ENCODE results near the gene ADAMTS9.

ADAMTS9 gene

DNA sequence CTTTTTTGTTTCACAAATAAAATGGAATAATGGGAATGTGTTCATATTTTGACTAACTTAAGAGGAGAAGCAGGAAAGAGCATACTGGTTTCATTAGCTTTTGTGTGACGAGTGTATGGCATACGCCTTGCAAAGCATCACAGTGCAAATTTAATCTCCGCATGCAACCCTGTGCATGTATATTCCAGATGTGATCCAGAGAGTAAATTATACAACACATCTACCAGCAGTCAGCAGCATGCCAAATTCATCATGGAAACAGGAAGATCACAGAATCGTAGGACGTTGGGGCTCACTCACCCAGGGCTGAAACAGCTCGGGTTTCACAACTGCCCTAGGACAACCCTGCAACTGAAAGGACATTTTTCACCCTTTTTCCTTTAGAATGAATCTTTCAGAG lies 53.4 kb downstream of the ADAMTS9 start:
- DNase-seq (no peak), ATAC-seq (replicated peaks) (no peak)
- H3K4me1 Mint-ChIP-seq (ENCODE audit: low read depth in 2 of 2): no peaks in the 10 kb centered on the region
- H3K9me3 Mint-ChIP-seq: peaks cover 0 to 2% of the 10 kb centered on the region in 2 donors
- no peaks in the 10 kb centered on the region for H3K27me3 Mint-ChIP-seq
- H3K4me3 Mint-ChIP-seq: no peak overlapping the region
- H3K36me3 Mint-ChIP-seq (ENCODE audit: insufficient read depth): no peaks in the 10 kb centered on the region
- no peak overlapping the region for H3K27ac Mint-ChIP-seq

DNA sequence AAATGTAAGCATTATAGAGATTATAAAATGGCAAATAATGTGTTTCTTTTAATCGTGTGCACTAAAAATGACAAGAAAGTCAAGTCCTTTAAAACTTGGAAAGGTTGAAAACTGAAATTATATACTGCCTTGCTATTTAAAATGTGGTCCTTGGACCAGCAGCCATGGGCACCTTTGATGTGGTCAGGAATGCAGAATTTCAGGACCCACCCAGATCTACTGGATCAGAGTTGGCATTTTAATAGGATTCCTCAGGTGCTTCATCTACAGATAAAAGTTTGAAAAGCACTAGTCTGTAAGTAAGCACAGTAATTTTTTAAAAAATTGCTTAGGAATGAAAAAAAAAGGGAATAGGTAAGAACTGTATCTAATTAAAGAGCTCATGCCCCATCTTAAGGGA lies 55.8 kb downstream of the ADAMTS9 start:
- Mint-ChIP-seq H3K27me3 (no peaks in the 10 kb centered on the region), H3K4me1 (ENCODE audit: low read depth in 2 of 2) (no peaks in the 10 kb centered on the region), H3K36me3 (ENCODE audit: insufficient read depth) (no peaks in the 10 kb centered on the region), H3K27ac (no peak overlapping the region), H3K4me3 (no peak overlapping the region), H3K9me3 (peaks cover 0 to 7% of the 10 kb centered on the region in 2 donors)
- DNase-seq: no peak
- no peak for ATAC-seq (replicated peaks)

DNA sequence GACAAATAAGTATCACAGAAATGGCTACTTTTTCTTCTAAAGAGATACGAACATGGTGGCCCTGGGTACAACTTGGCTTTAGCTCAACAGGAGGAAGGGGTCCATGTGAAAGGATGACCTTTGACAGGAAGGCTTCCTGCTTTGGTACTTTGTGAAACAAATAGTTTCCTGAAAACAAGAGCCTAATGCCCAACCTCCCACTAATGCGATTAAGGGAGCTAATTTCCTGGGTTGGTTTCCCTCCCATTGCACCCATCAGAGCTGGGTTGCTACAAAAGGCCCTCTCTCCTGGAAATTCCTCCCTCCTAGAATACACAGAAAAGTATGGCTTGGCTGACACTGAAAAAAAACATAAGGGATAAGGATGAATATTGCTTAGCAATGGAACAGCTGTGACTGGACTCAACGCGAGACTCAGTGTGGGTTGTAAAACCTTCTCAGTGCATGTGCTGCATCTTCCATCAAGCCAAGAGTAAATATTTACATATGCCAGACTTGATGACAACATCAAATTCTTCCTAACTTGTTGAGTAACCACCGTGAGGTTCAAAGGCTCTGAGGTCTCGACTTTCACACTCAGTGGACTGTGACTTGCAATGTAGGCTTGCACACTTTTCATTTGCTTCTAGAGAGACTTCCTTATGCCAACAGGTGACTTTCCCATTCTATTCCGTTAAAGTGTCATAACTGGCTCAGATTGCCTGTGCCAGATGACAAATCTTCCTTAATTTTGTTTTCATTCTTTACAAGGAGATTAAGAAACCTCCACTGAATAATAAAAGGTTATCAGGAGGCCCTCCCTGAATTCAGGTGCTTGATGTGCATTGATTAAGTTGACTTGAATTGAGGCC lies 60.1 kb downstream of the ADAMTS9 start:
- no peak for DNase-seq
- Mint-ChIP-seq H3K27ac (no peak overlapping the region), H3K27me3 (no peaks in the 10 kb centered on the region), H3K4me3 (no peak overlapping the region), H3K36me3 (ENCODE audit: insufficient read depth) (no peaks in the 10 kb centered on the region), H3K4me1 (ENCODE audit: low read depth in 2 of 2) (no peaks in the 10 kb centered on the region), H3K9me3 (peaks cover 0 to 9% of the 10 kb centered on the region in 2 donors)
- no peak for ATAC-seq (replicated peaks)

DNA sequence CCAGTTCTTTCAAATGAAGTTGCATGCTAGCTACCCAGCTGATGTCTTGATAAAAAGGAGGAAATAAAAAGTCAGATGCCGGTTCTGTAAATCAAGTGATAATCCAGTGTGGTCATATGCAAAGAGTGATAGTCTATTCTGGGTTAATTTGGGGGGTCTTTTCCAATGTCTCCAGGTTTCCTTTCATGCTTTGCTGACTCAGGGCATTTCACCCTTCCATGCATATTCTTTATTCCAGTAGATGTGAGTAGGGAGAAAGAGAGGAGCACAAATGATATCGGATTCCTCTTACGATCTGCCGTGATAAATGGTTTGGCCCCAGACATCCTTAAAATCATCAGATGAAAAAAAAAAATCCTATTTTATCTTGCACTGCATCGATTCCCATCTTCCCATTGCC lies 60.8 kb downstream of the ADAMTS9 start:
- no peaks in the 10 kb centered on the region for H3K4me1 Mint-ChIP-seq (ENCODE audit: low read depth in 2 of 2)
- H3K27ac Mint-ChIP-seq: no peak overlapping the region
- no peak for ATAC-seq (replicated peaks)
- peaks cover 0 to 9% of the 10 kb centered on the region in 2 donors for H3K9me3 Mint-ChIP-seq
- no peaks in the 10 kb centered on the region for H3K36me3 Mint-ChIP-seq (ENCODE audit: insufficient read depth)
- DNase-seq: no peak
- H3K27me3 Mint-ChIP-seq: no peaks in the 10 kb centered on the region
- H3K4me3 Mint-ChIP-seq: no peak overlapping the region

GRCh38 chr3:64625381-64625780 lies 62.4 kb downstream of the ADAMTS9 start:
- no peaks in the 10 kb centered on the region for H3K27me3 Mint-ChIP-seq
- DNase-seq: no peak
- H3K27ac Mint-ChIP-seq: no peak overlapping the region
- no peaks in the 10 kb centered on the region for H3K36me3 Mint-ChIP-seq (ENCODE audit: insufficient read depth)
- ATAC-seq (replicated peaks): no peak
- H3K9me3 Mint-ChIP-seq: peaks cover 0 to 9% of the 10 kb centered on the region in 2 donors
- no peaks in the 10 kb centered on the region for H3K4me1 Mint-ChIP-seq (ENCODE audit: low read depth in 2 of 2)
- H3K4me3 Mint-ChIP-seq: no peak overlapping the region

DNA sequence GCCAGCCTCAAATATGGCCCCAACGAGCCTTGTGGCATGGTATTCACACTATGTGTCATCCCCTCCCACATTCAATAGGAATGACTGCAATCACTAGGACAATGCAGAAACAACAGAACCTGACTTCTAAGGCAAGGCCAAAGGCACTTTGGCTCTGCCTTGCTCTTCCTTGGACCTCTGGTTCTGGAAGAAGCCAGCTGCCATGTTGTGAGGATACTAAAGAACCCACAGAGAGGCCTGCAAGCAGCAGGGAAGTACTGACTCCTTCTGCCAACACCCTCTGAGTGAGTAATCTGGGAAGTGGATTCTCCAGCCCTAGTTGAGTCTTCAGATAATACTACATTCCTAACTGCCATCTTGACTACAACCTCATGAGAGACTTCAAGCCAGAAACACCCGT lies 64.7 kb downstream of the ADAMTS9 start:
- H3K27ac Mint-ChIP-seq: no peak overlapping the region
- DNase-seq (no peak), ATAC-seq (replicated peaks) (no peak)
- H3K27me3 Mint-ChIP-seq: no peaks in the 10 kb centered on the region
- no peak overlapping the region for H3K4me3 Mint-ChIP-seq
- H3K9me3 Mint-ChIP-seq: peaks cover 0 to 2% of the 10 kb centered on the region in 2 donors
- no peaks in the 10 kb centered on the region for H3K36me3 Mint-ChIP-seq (ENCODE audit: insufficient read depth)
- no peaks in the 10 kb centered on the region for H3K4me1 Mint-ChIP-seq (ENCODE audit: low read depth in 2 of 2)

DNA sequence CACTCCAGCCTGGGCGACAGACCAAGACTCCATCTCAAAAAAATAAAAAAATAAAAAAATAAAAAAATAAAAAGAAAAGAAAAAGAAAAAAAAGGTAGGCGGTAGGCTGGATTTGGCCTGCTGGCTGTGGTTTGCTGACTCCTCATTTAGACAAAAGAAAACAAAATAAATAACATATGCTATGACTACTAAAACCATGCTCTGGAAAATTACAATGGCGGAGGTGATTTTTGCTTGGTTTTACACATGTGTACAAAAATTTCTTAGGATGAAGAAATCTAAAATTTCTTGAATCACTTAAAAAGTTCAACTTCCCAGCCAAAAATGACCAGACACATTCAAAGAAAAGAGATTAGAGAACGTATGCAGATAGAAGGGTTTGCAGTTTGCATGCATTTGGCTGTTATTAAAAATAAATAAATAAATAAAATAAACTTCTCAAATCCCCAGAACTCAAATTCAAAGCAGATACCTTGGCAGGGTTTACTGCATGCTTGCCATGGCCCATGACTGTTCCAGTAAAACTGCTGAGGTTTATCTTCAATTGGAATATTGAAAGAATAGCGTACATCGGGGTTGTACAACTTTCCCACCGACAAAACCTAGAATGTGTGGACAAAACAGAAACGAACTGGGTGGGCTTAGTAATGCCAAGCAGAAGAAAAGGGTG lies 65.9 kb downstream of the ADAMTS9 start:
- no peaks in the 10 kb centered on the region for H3K27me3 Mint-ChIP-seq
- no peaks in the 10 kb centered on the region for H3K36me3 Mint-ChIP-seq (ENCODE audit: insufficient read depth)
- H3K4me3 Mint-ChIP-seq: no peak overlapping the region
- H3K4me1 Mint-ChIP-seq (ENCODE audit: low read depth in 2 of 2): no peaks in the 10 kb centered on the region
- no peak overlapping the region for H3K27ac Mint-ChIP-seq
- ATAC-seq (replicated peaks): no peak
- DNase-seq: no peak
- H3K9me3 Mint-ChIP-seq: peaks cover 0 to 2% of the 10 kb centered on the region in 2 donors

GRCh38 chr3:64621275-64621674 lies 66.5 kb downstream of the ADAMTS9 start:
- Mint-ChIP-seq H3K36me3 (ENCODE audit: insufficient read depth) (no peaks in the 10 kb centered on the region), H3K4me1 (ENCODE audit: low read depth in 2 of 2) (no peaks in the 10 kb centered on the region), H3K27me3 (no peaks in the 10 kb centered on the region)

DNA sequence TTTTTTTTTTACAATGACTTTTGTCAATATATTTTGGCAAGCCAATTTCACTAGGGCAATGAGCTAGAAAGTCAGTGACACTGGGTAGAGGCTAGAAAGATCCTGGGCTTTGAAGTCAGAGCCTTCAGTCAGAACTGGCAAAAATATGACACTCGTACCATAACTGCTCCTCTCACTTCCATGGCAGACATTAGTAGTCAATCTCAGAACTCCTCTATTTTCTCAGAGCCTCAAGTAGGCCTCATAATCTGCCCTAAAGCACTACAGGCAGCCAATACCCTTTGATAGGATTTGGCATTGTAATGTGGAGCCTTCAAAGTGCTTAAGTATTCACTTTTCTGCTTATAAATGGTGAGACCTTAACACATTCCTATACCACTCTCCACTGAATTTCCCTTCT lies 67.8 kb downstream of the ADAMTS9 start:
- ATAC-seq (replicated peaks) (no peak), DNase-seq (no peak)
- H3K4me3 Mint-ChIP-seq: no peak overlapping the region
- no peaks in the 10 kb centered on the region for H3K27me3 Mint-ChIP-seq
- no peaks in the 10 kb centered on the region for H3K4me1 Mint-ChIP-seq (ENCODE audit: low read depth in 2 of 2)
- H3K36me3 Mint-ChIP-seq (ENCODE audit: insufficient read depth): no peaks in the 10 kb centered on the region
- H3K9me3 Mint-ChIP-seq: peaks cover 0 to 7% of the 10 kb centered on the region in 2 donors
- H3K27ac Mint-ChIP-seq: no peak overlapping the region

More at GRCh38 chr3:64621275-64621674, 66.5 kb downstream of the ADAMTS9 start:
- no peak for ATAC-seq (replicated peaks)
- DNase-seq: no peak
- Mint-ChIP-seq H3K4me3 (no peak overlapping the region), H3K9me3 (peaks cover 0 to 2% of the 10 kb centered on the region in 2 donors), H3K27ac (no peak overlapping the region)

GRCh38 chr3:64619216-64619615 lies 68.6 kb downstream of the ADAMTS9 start:
- no peak overlapping the region for H3K27ac Mint-ChIP-seq
- ATAC-seq (replicated peaks): no peak
- H3K9me3 Mint-ChIP-seq: peaks cover 0 to 7% of the 10 kb centered on the region in 2 donors
- H3K4me3 Mint-ChIP-seq: no peak overlapping the region
- no peaks in the 10 kb centered on the region for H3K4me1 Mint-ChIP-seq (ENCODE audit: low read depth in 2 of 2)
- DNase-seq: no peak
- H3K36me3 Mint-ChIP-seq (ENCODE audit: insufficient read depth): no peaks in the 10 kb centered on the region
- no peaks in the 10 kb centered on the region for H3K27me3 Mint-ChIP-seq

DNA sequence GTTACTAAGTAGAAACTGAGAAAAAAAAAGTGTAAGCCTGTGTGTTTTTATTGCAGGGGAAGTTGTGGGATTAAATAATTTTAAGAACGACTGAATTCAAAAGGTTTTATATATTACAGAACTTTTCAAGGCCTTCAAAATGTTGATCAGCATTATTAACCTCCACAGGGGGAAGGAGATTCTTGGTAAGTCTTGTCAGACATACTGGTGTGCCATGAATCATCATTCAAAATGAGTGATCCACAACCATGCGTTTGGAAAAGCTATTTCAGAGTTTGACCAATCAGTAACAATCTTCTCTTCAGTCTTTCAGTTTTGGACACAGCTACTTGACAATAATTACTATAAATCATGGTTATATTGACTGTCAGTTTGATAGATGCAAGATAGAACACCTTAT lies 70.2 kb downstream of the ADAMTS9 start:
- H3K27me3 Mint-ChIP-seq: no peaks in the 10 kb centered on the region
- H3K9me3 Mint-ChIP-seq: peaks cover 0 to 7% of the 10 kb centered on the region in 2 donors
- no peaks in the 10 kb centered on the region for H3K36me3 Mint-ChIP-seq (ENCODE audit: insufficient read depth)
- DNase-seq (no peak), ATAC-seq (replicated peaks) (no peak)
- H3K4me3 Mint-ChIP-seq: no peak overlapping the region
- no peaks in the 10 kb centered on the region for H3K4me1 Mint-ChIP-seq (ENCODE audit: low read depth in 2 of 2)
- no peak overlapping the region for H3K27ac Mint-ChIP-seq

- H3K4me1 Mint-ChIP-seq (ENCODE audit: low read depth in 2 of 2): no peaks in the 10 kb centered on the region
- H3K27ac Mint-ChIP-seq: no peak overlapping the region
- ATAC-seq (replicated peaks) (no peak), DNase-seq (no peak)
- peaks cover 0 to 7% of the 10 kb centered on the region in 2 donors for H3K9me3 Mint-ChIP-seq
- no peak overlapping the region for H3K4me3 Mint-ChIP-seq
- no peaks in the 10 kb centered on the region for H3K36me3 Mint-ChIP-seq (ENCODE audit: insufficient read depth)
- no peaks in the 10 kb centered on the region for H3K27me3 Mint-ChIP-seq
Observed at GRCh38 chr3:64616953-64617352, 70.8 kb downstream of the ADAMTS9 start.

DNA sequence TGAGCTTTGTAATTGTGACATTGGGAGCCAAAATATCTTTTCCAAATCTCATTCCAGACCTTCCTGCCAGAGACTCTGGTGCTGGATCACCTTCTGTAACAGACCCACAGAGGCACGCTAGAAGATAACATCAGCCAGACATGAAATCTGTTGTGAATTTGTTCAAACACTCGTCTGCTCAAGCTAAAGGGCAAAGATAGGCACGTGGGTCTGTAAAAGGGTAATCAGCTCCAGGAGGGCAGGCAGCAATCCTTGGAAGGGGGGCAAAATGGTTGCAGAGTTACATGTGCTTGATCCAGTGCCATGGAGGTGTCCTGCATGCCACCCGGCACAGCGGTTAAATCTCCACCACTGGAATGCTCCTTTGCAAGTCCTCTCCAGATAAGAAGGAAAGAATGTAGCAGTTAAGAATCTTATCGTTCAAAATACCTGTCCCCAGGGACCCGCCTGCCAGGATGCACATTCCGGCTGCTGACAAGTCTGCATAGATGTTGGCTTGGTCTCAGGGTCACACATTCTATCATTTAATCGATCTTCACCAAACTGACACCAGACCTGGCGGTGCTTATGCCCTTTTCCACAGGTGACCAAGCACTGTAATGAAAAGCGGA lies 74.8 kb downstream of the ADAMTS9 start:
- Mint-ChIP-seq H3K36me3 (ENCODE audit: insufficient read depth) (no peaks in the 10 kb centered on the region), H3K4me3 (no peak overlapping the region), H3K27ac (no peak overlapping the region), H3K9me3 (peaks cover 2 to 16% of the 10 kb centered on the region in 2 donors), H3K4me1 (ENCODE audit: low read depth in 2 of 2) (no peaks in the 10 kb centered on the region), H3K27me3 (no peaks in the 10 kb centered on the region)
- DNase-seq: no peak
- no peak for ATAC-seq (replicated peaks)
